Measurements from ENCODE around the gene PITPNM2.

DNA sequence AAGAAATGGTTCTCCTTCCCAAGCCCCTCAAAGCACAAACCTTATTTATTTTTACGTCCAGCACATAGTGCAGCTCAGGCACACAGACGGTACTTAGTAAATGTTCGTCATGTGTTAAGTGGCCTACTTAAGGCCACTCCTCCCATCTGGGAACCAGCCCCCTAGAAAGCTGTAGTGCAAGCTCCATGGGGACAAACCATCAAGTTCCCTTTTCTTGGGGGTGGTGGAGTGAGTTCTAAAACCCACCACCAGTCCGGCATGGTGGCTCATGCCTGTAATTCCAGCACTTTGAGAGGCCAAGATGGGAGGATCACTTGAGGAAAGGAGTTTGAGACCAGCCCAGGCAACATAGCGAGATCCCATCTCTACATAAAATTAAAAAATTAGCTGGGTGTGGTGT, 49.4 kb downstream of the PITPNM2 start:
- TF ChIP-seq, protein P1, sequence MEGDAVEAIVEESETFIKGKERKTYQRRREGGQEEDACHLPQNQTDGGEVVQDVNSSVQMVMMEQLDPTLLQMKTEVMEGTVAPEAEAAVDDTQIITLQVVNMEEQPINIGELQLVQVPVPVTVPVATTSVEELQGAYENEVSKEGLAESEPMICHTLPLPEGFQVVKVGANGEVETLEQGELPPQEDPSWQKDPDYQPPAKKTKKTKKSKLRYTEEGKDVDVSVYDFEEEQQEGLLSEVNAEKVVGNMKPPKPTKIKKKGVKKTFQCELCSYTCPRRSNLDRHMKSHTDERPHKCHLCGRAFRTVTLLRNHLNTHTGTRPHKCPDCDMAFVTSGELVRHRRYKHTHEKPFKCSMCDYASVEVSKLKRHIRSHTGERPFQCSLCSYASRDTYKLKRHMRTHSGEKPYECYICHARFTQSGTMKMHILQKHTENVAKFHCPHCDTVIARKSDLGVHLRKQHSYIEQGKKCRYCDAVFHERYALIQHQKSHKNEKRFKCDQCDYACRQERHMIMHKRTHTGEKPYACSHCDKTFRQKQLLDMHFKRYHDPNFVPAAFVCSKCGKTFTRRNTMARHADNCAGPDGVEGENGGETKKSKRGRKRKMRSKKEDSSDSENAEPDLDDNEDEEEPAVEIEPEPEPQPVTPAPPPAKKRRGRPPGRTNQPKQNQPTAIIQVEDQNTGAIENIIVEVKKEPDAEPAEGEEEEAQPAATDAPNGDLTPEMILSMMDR (IDR thresholded peaks at IDR 0.05): no peak
- TF ChIP-seq POLR2A (IDR thresholded peaks at IDR 0.05): no peak
- TF ChIP-seq POLR2AphosphoS5 (IDR thresholded peaks at IDR 0.05): no peak
